ENCODE results near the gene IL22RA2. TPM values are rescaled to one million over a fixed set of nuclear protein-coding genes. Genes with fewer than 3 reads are reported as not detected.

The IL22RA2 gene
- total and polyA plus RNA-seq, 12 donors, result not detected

DNA sequence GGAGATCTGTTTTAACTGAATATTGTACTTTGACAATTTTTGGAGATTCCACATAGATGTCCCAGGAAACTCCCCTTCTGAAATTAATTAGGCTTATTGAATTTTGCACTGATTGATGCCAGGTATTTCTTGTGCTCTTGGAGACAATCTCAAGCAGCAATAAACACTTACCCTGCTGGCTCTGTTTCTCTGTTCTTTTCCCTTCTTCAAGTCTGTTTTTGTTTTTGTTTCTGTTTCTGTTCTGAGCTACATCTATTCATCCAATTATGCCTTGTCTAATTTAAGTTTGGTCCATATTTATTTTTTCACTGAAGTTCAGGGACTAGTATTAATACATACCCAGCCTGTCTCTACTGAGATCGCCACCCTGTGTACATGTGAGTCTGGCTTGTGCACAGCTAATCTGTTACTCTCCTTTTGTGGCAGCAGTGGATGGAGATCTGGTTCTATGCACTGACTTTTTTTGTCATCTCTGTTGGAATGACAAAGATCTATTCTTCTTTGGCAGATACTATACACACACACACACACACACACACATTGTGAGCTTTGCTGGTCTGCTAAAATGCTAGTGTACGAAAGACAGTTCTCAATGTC lies 51.9 kb downstream of the IL22RA2 start:
- no peaks in the 10 kb centered on the region for H3K4me1 ChIP-seq (replicated peaks in 1 of 2)
- no peak for DNase-seq
- no peaks in the 10 kb centered on the region for H3K27me3 ChIP-seq
- no peak for TF ChIP-seq POLR2A (IDR thresholded peaks at IDR 0.05)
- TF ChIP-seq, protein P1, sequence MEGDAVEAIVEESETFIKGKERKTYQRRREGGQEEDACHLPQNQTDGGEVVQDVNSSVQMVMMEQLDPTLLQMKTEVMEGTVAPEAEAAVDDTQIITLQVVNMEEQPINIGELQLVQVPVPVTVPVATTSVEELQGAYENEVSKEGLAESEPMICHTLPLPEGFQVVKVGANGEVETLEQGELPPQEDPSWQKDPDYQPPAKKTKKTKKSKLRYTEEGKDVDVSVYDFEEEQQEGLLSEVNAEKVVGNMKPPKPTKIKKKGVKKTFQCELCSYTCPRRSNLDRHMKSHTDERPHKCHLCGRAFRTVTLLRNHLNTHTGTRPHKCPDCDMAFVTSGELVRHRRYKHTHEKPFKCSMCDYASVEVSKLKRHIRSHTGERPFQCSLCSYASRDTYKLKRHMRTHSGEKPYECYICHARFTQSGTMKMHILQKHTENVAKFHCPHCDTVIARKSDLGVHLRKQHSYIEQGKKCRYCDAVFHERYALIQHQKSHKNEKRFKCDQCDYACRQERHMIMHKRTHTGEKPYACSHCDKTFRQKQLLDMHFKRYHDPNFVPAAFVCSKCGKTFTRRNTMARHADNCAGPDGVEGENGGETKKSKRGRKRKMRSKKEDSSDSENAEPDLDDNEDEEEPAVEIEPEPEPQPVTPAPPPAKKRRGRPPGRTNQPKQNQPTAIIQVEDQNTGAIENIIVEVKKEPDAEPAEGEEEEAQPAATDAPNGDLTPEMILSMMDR (IDR thresholded peaks at IDR 0.05), result no peak
- intact Hi-C loops (cut with DNase I), result no loop called here
- no peaks in the 10 kb centered on the region for H3K36me3 ChIP-seq (replicated peaks in 1 of 2)
- H3K9me3 ChIP-seq (replicated peaks in 1 of 3), result no peaks in the 10 kb centered on the region
- no peak overlapping the region for H3K4me3 ChIP-seq
- WGBS, 4 donors, result 56 to 80% (median 70%) methylated on average over 2 of the region's 2 CpGs
- no peak overlapping the region for H3K27ac ChIP-seq

DNA sequence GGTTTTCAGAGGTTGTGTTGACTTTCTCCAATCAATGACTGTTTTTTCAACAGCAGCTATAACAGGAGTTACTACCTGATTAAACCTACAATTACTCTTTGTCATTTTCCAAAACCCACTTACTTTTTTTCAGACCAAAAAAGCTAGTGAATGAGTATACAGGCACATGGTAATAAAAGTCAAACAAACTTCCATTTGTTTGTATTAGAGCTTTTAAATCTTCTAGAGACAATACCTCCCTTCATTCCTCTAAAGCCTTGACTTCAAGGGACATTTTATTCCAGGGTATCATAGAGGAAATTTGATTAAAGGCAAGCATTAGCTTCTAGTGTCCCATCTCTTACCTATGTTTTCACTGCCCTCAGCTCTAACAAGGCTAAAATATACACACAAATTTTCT lies 52.7 kb downstream of the IL22RA2 start:
- no peak for DNase-seq
- TF ChIP-seq, protein P1 (IDR thresholded peaks at IDR 0.05), result no peak
- no peak for TF ChIP-seq POLR2A (IDR thresholded peaks at IDR 0.05)
- Histone ChIP-seq H3K27ac (no peak overlapping the region), H3K4me3 (no peak overlapping the region), H3K4me1 (replicated peaks in 1 of 2) (no peaks in the 10 kb centered on the region), H3K27me3 (no peaks in the 10 kb centered on the region), H3K36me3 (replicated peaks in 1 of 2) (no peaks in the 10 kb centered on the region), H3K9me3 (replicated peaks in 1 of 3) (no peaks in the 10 kb centered on the region)
- intact Hi-C loops (cut with DNase I), result no loop called here

DNA sequence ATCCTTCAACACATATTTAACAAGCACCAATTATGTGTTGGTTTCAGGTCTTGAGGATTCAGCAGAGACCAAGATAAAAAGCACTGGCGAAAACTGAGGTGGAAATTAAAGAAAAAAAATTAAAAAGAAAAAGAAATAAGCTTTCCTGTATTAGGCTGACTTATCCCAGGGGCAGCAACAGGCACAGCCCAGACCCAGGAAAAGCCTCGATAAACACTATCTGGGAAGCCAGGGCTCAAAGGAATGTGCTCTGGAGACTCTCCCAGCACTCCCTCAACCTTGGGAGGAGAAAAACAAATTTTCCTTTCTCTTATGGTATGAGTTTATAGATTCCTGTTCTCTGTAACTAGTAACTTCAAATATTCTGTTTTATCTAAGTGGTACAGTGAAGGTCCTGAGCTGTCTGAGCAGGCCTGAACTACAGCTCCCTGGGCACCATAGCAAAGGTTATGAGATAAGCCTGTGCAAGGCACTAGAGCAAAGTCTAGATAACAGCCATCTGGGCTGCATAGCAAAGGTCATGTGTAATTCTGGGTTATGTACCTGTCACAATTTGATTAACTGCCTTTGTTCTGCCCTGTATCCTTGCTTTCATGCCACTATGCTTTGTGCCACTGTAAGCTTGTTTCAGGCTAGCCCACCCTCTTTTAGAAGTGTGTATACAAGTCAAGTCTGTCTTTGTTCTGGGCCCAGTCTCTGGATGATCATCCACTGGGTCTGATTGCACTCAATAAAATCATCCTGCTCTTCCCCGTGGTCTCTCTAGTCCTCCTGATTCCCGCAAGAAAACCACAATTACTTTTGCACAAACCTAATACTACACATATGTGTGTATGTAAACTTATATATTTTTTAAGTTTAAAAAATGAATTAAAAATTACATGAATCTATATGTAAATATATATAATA lies 54.0 kb downstream of the IL22RA2 start:
- intact Hi-C loops (cut with DNase I), result no loop called here
- no peaks in the 10 kb centered on the region for H3K27me3 ChIP-seq
- H3K27ac ChIP-seq, result no peak overlapping the region
- DNase-seq, result no peak
- no peaks in the 10 kb centered on the region for H3K4me1 ChIP-seq (replicated peaks in 1 of 2)
- 63 to 76% (median 71%) methylated on average over 4 of the region's 4 CpGs for WGBS, 4 donors
- H3K9me3 ChIP-seq (replicated peaks in 1 of 3), result no peaks in the 10 kb centered on the region
- H3K4me3 ChIP-seq, result no peak overlapping the region
- no peaks in the 10 kb centered on the region for H3K36me3 ChIP-seq (replicated peaks in 1 of 2)
- TF ChIP-seq POLR2A (IDR thresholded peaks at IDR 0.05), result no peak
- TF ChIP-seq, protein P1 (IDR thresholded peaks at IDR 0.05), result no peak

DNA sequence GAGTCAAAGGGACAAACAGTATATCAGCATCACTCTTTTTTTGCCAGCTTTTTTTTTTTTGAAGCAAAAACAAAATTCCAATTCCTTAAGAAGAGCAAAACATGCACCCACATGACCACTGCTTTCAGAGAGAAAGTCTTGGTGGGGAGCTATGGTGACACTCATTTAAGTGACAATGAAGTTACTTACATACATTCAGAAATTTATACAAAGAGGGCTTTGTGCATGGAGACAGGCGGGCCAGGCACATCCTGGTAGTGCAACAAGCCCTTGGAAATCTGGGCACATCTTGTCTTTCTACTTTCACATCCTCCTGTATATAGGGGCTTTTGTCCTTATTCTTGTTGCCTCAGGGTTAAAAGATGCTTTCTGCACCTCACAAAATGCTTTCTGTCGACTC lies 55.9 kb downstream of the IL22RA2 start:
- H3K4me3 ChIP-seq, result no peak overlapping the region
- no peaks in the 10 kb centered on the region for H3K9me3 ChIP-seq (replicated peaks in 1 of 3)
- DNase-seq, result no peak
- H3K36me3 ChIP-seq (replicated peaks in 1 of 2), result no peaks in the 10 kb centered on the region
- intact Hi-C loops (cut with DNase I), result no loop called here
- H3K27ac ChIP-seq, result no peak overlapping the region
- H3K27me3 ChIP-seq, result no peaks in the 10 kb centered on the region
- no peaks in the 10 kb centered on the region for H3K4me1 ChIP-seq (replicated peaks in 1 of 2)
- TF ChIP-seq POLR2A (IDR thresholded peaks at IDR 0.05), result no peak
- TF ChIP-seq, protein P1 (IDR thresholded peaks at IDR 0.05), result no peak
- 74 to 86% (median 81%) methylated on average over 2 of the region's 2 CpGs for WGBS, 4 donors
